Measurements from ENCODE around the gene HGF.

DNA sequence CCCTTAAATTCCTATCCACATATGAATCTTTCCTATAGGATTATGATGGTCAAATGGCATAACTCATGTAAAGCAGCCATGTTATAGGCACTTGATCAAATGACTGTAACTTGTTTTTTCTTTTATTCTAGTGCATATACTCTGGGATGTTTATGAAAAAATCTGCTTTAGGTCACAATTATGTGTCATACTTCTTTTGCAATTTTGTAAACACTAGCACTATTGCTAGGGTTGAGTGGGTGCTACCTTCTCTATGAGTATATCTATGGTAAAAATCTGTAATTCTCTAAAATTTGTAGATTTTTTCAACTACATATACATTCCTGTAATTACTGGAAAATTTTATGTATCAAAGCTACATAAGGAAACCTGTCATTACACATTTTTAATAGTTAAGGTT lies 50.0 kb downstream of the HGF start:
- no peak for TF ChIP-seq EZH2 (IDR thresholded peaks at IDR 0.05; ENCODE audit: low read depth, low read length, severe bottlenecking)
- TF ChIP-seq, protein P1, sequence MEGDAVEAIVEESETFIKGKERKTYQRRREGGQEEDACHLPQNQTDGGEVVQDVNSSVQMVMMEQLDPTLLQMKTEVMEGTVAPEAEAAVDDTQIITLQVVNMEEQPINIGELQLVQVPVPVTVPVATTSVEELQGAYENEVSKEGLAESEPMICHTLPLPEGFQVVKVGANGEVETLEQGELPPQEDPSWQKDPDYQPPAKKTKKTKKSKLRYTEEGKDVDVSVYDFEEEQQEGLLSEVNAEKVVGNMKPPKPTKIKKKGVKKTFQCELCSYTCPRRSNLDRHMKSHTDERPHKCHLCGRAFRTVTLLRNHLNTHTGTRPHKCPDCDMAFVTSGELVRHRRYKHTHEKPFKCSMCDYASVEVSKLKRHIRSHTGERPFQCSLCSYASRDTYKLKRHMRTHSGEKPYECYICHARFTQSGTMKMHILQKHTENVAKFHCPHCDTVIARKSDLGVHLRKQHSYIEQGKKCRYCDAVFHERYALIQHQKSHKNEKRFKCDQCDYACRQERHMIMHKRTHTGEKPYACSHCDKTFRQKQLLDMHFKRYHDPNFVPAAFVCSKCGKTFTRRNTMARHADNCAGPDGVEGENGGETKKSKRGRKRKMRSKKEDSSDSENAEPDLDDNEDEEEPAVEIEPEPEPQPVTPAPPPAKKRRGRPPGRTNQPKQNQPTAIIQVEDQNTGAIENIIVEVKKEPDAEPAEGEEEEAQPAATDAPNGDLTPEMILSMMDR (IDR thresholded peaks at IDR 0.05; ENCODE audit: control extremely low read depth in 1 of 3, insufficient read depth in 1 of 3, low read depth in 1 of 3, low read length in 3 of 3), result no peak
- no peak for TF ChIP-seq JUND (IDR thresholded peaks at IDR 0.05; ENCODE audit: low read length)
- no peak for TF ChIP-seq POLR2A (IDR thresholded peaks at IDR 0.05; ENCODE audit: control extremely low read depth in 1 of 2, low read depth in 2 of 2, low read length in 2 of 2)
- TF ChIP-seq, protein P2, sequence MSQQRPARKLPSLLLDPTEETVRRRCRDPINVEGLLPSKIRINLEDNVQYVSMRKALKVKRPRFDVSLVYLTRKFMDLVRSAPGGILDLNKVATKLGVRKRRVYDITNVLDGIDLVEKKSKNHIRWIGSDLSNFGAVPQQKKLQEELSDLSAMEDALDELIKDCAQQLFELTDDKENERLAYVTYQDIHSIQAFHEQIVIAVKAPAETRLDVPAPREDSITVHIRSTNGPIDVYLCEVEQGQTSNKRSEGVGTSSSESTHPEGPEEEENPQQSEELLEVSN (IDR thresholded peaks at IDR 0.05), result no peak
- TF ChIP-seq, protein P3, sequence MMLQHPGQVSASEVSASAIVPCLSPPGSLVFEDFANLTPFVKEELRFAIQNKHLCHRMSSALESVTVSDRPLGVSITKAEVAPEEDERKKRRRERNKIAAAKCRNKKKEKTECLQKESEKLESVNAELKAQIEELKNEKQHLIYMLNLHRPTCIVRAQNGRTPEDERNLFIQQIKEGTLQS (IDR thresholded peaks at IDR 0.05; ENCODE audit: insufficient read depth, low read depth, low read length), result no peak
- TF ChIP-seq, protein P4, sequence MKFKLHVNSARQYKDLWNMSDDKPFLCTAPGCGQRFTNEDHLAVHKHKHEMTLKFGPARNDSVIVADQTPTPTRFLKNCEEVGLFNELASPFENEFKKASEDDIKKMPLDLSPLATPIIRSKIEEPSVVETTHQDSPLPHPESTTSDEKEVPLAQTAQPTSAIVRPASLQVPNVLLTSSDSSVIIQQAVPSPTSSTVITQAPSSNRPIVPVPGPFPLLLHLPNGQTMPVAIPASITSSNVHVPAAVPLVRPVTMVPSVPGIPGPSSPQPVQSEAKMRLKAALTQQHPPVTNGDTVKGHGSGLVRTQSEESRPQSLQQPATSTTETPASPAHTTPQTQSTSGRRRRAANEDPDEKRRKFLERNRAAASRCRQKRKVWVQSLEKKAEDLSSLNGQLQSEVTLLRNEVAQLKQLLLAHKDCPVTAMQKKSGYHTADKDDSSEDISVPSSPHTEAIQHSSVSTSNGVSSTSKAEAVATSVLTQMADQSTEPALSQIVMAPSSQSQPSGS (IDR thresholded peaks at IDR 0.05; ENCODE audit: low read length), result no peak
- no peak for TF ChIP-seq TAF1 (IDR thresholded peaks at IDR 0.05; ENCODE audit: low read depth, low read length)
- TF ChIP-seq, protein P5, sequence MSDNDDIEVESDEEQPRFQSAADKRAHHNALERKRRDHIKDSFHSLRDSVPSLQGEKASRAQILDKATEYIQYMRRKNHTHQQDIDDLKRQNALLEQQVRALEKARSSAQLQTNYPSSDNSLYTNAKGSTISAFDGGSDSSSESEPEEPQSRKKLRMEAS (IDR thresholded peaks at IDR 0.05), result no peak
- TF ChIP-seq BRCA1 (IDR thresholded peaks at IDR 0.05; ENCODE audit: low read depth, low read length), result no peak
- TF ChIP-seq FOSL1 (IDR thresholded peaks at IDR 0.05; ENCODE audit: insufficient read depth, low read depth, low read length), result no peak
